Osteoblast (primary cell): ENCODE results near the gene INPP5A. TPM values are rescaled to one million over a fixed set of nuclear protein-coding genes. Genes with fewer than 3 reads are reported as not detected.

Experiments
- DNase-seq: peaks from one replicate; pipeline ENCODE4 v3.0.0; 2011; ENCODE audit warnings: low spot score, mixed read lengths; ENCODE audit not compliant: insufficient read length; ENCODE audit errors: missing footprints
- H2AFZ ChIP-seq: 2 replicates; pipeline ENCODE4 v1.6.0; 2011; ENCODE audit warnings: mild to moderate bottlenecking, low read length
- H3K27ac ChIP-seq: 2 replicates; pipeline ENCODE4 v1.5.1; 2011; ENCODE audit warnings: mild to moderate bottlenecking, low read depth, low read length, moderate library complexity
- H3K27me3 ChIP-seq: 2 replicates; pipeline ENCODE4 v1.6.0; 2012; ENCODE audit warnings: mild to moderate bottlenecking, control low read depth, inconsistent platforms, low read length, moderate library complexity; ENCODE audit not compliant: insufficient read depth
- H3K36me3 ChIP-seq: 2 replicates; pipeline ENCODE4 v1.5.1; 2011; ENCODE audit warnings: mild to moderate bottlenecking, low read length, control low read depth, moderate library complexity; ENCODE audit not compliant: insufficient read depth
- H3K4me1 ChIP-seq: 2 replicates; pipeline ENCODE4 v1.5.1; 2011; ENCODE audit warnings: mild to moderate bottlenecking, low read length, control low read depth, moderate library complexity; ENCODE audit not compliant: insufficient read depth
- H3K4me2 ChIP-seq: 2 replicates; pipeline ENCODE4 v1.6.0; 2011; ENCODE audit warnings: mild to moderate bottlenecking, low read length; ENCODE audit not compliant: insufficient read depth
- H3K4me3 ChIP-seq: fragments of 200-600 bp; sonication (generic); 3 replicates; pipeline ENCODE4 v1.5.1; 2012; ENCODE audit warnings: mild to moderate bottlenecking, low read length, inconsistent platforms; ENCODE audit not compliant: insufficient read depth
- H3K79me2 ChIP-seq: 2 replicates; pipeline ENCODE4 v1.6.0; 2012; ENCODE audit warnings: mild to moderate bottlenecking, low read length, control low read depth, inconsistent platforms; ENCODE audit not compliant: insufficient read depth
- H3K9me3 ChIP-seq: 2 replicates; pipeline ENCODE4 v1.5.1; 2011; ENCODE audit warnings: low read depth, low read length, control low read depth
- H4K20me1 ChIP-seq: 2 replicates; pipeline ENCODE4 v1.6.0; 2012; ENCODE audit warnings: mild to moderate bottlenecking, low read length, control low read depth; ENCODE audit not compliant: insufficient read depth
- CTCF ChIP-seq: IDR thresholded peaks from 2 replicates; pipeline ENCODE4 v1.5.1; 2011; ENCODE audit warnings: mild to moderate bottlenecking, low read depth, low read length, moderate library complexity; ENCODE audit errors: extremely low read depth
- total RNA-seq: library from RNA; depleted of rRNA; stranded (reverse); fragments of >200 nt; gene quantifications from 2 replicates; pipeline ENCODE4 v1.2.3, GENCODE V29; 2012

Gene INPP5A
- total RNA-seq, 1 donor, result 22.8 TPM

GRCh38 chr10:132666705-132667341 is 129.2 kb downstream of the INPP5A start:
- Histone ChIP-seq H3K4me1 (peaks cover 42% of the 10 kb centered on the region), H3K4me2 (peak overlapping the region; percentile 68), H3K4me3 (peak overlapping the region; percentile 9), H3K79me2 (peaks cover 13% of the 10 kb centered on the region), H3K9me3 (no peaks in the 10 kb centered on the region), H3K27ac (peak overlapping the region; percentile 94), H3K27me3 (no peaks in the 10 kb centered on the region), H3K36me3 (no peaks in the 10 kb centered on the region), H2AFZ (no peak overlapping the region), H4K20me1 (no peaks in the 10 kb centered on the region)
- no peak for TF ChIP-seq CTCF
- peak; percentile 69 for DNase-seq

GRCh38 chr10:132667342-132668047 is 129.9 kb downstream of the INPP5A start:
- no peak for TF ChIP-seq CTCF
- Histone ChIP-seq H3K27ac (peak overlapping the region; percentile 94), H3K27me3 (no peaks in the 10 kb centered on the region), H3K4me3 (peak overlapping the region; percentile 1), H3K9me3 (no peaks in the 10 kb centered on the region), H3K36me3 (no peaks in the 10 kb centered on the region), H2AFZ (no peak overlapping the region), H3K4me2 (peak overlapping the region; percentile 68), H3K79me2 (peaks cover 13% of the 10 kb centered on the region), H4K20me1 (no peaks in the 10 kb centered on the region), H3K4me1 (peaks cover 42% of the 10 kb centered on the region)
- no peak for DNase-seq

- Histone ChIP-seq H3K36me3 (no peaks in the 10 kb centered on the region), H3K4me2 (peak overlapping the region; percentile 68), H3K79me2 (peaks cover 13% of the 10 kb centered on the region), H3K9me3 (no peaks in the 10 kb centered on the region), H3K27me3 (no peaks in the 10 kb centered on the region), H2AFZ (no peak overlapping the region), H3K4me1 (peaks cover 42% of the 10 kb centered on the region), H3K4me3 (peak overlapping the region; percentile 1), H4K20me1 (no peaks in the 10 kb centered on the region), H3K27ac (peak overlapping the region; percentile 94)
- no peak for TF ChIP-seq CTCF
- DNase-seq, result peak; percentile 93
These were observed 130.4 kb downstream of the INPP5A start for GRCh38 chr10:132668048-132668394.

GRCh38 chr10:132669208-132669861 is 131.7 kb downstream of the INPP5A start:
- H4K20me1 ChIP-seq, result no peaks in the 10 kb centered on the region
- H3K27ac ChIP-seq, result no peak overlapping the region
- H3K4me1 ChIP-seq, result peaks cover 38% of the 10 kb centered on the region
- no peaks in the 10 kb centered on the region for H3K36me3 ChIP-seq
- H3K79me2 ChIP-seq, result peaks cover 13% of the 10 kb centered on the region
- no peaks in the 10 kb centered on the region for H3K9me3 ChIP-seq
- no peaks in the 10 kb centered on the region for H3K27me3 ChIP-seq
- TF ChIP-seq CTCF, result no peak
- DNase-seq, result no peak
- no peak overlapping the region for H2AFZ ChIP-seq
- H3K4me2 ChIP-seq, result no peak overlapping the region
- H3K4me3 ChIP-seq, result no peak overlapping the region
